Measurements from ENCODE around the gene STARD3NL.

DNA sequence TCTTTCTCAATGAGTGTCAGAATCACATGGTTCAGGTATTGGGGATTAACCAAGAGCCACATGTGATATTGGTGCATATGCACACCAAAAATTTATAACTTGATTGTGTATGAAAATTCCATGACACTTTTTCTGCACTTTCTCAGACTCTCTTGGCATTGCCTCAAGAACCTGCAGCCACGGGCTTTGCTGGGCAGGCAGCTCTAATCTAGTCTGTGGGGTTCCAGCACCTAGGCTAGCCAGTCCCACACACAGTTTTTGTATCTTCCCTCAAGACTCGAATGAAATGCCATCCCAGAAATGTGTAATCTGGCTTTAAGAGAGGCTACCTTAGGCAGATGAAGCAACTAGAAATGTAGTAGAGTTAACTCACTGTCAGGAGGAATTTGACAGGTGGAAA lies 21.7 kb downstream of the STARD3NL start:
- no peak for TF ChIP-seq CTCF (IDR thresholded peaks at IDR 0.05)
- no peak for TF ChIP-seq POLR2A (IDR thresholded peaks at IDR 0.05)
